ENCODE results near the gene ARHGAP11A.
A peak's percentile ranks its signal among the peaks of the same experiment; 100 is the strongest.

Gene ARHGAP11A

GRCh38 chr15:32651229-32651837 is 36.0 kb downstream of the ARHGAP11A start:
- Histone ChIP-seq H3F3A (ENCODE audit: insufficient read depth, low read length) (no peaks in the 10 kb centered on the region), H3K9ac (ENCODE audit: low read length) (no peak overlapping the region), H3K36me3 (ENCODE audit: insufficient read depth, low read length) (peaks cover 60% of the 10 kb centered on the region)

DNA sequence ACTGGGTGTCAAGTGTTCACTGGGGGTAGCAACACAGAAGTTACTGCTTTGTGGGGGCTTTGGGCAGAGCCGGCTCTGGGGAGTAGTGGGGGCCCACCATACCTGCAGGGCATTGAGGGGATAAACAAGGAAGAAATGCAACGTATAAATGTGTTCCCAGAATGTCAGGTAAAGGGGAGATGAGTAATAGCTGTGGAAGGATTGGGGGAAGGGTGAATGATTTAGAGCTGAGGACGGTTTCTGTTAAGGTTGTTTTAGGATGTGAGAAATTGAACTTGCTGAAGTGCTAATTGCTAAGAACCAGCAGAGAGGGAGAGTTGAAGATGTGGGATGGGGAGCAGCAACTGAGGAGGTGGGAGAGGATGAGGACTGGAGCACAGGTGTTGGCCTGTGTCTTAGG is 36.9 kb downstream of the ARHGAP11A start:
- no peak overlapping the region for H3K4me3 ChIP-seq (ENCODE audit: low read depth, low read length, poor library complexity, severe bottlenecking)
- H3K9ac ChIP-seq (ENCODE audit: low read length): no peak overlapping the region

More at GRCh38 chr15:32651229-32651837, 36.0 kb downstream of the ARHGAP11A start:
- Histone ChIP-seq H4K20me1 (ENCODE audit: insufficient read depth, low read length) (no peaks in the 10 kb centered on the region), H3K79me2 (ENCODE audit: insufficient read depth, low read length) (no peaks in the 10 kb centered on the region), H3K27ac (ENCODE audit: low read depth, low read length, poor library complexity, severe bottlenecking) (no peak overlapping the region), H3K9me3 (ENCODE audit: low read length) (no peaks in the 10 kb centered on the region), H3K4me1 (ENCODE audit: insufficient read depth, low read length, severe bottlenecking) (no peaks in the 10 kb centered on the region), H3K4me2 (ENCODE audit: low read length) (no peak overlapping the region), H3K9me2 (ENCODE audit: low read depth, low read length) (no peaks in the 10 kb centered on the region), H3K4me3 (ENCODE audit: low read depth, low read length, poor library complexity, severe bottlenecking) (no peak overlapping the region), H2AFZ (ENCODE audit: low read length) (no peak overlapping the region), H3K27me3 (ENCODE audit: insufficient read depth, low read length) (no peaks in the 10 kb centered on the region)
- TF ChIP-seq EZH2 (IDR thresholded peaks at IDR 0.05; ENCODE audit: borderline replicate concordance, low read length) (no peak), CTCF (IDR thresholded peaks at IDR 0.05; ENCODE audit: low read length) (peak; percentile 89)

DNA sequence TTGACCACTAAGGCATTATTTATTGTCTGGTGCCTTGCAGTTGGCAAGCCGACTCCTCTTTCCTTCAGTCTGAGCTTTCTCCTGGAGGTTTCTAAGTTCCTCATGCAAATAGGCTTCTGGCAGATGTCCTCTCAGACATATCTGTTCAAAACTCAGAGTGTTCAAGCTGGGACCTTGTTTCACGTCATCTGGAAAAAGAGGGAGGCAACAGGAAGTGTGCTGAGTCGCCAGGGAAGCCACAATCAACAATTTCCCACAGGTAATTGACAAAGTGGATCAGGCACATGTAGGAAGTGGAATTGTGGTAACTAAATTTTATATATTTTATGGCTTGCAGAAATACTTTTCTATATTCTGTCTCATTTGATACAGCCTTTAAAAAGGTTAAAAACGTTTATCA is 40.8 kb downstream of the ARHGAP11A start:
- Histone ChIP-seq H3K79me2 (ENCODE audit: insufficient read depth, low read length) (no peaks in the 10 kb centered on the region), H3K4me2 (ENCODE audit: low read length) (no peak overlapping the region), H3K9me3 (ENCODE audit: low read length) (no peaks in the 10 kb centered on the region), H4K20me1 (ENCODE audit: insufficient read depth, low read length) (no peaks in the 10 kb centered on the region), H2AFZ (ENCODE audit: low read length) (no peak overlapping the region), H3K4me3 (ENCODE audit: low read depth, low read length, poor library complexity, severe bottlenecking) (no peak overlapping the region), H3K36me3 (ENCODE audit: insufficient read depth, low read length) (peaks cover 49% of the 10 kb centered on the region), H3K9ac (ENCODE audit: low read length) (no peak overlapping the region), H3K27ac (ENCODE audit: low read depth, low read length, poor library complexity, severe bottlenecking) (no peak overlapping the region), H3F3A (ENCODE audit: insufficient read depth, low read length) (no peaks in the 10 kb centered on the region), H3K4me1 (ENCODE audit: insufficient read depth, low read length, severe bottlenecking) (no peaks in the 10 kb centered on the region), H3K9me2 (ENCODE audit: low read depth, low read length) (no peaks in the 10 kb centered on the region), H3K27me3 (ENCODE audit: insufficient read depth, low read length) (no peaks in the 10 kb centered on the region)
- TF ChIP-seq EZH2 (IDR thresholded peaks at IDR 0.05; ENCODE audit: borderline replicate concordance, low read length) (no peak), CTCF (IDR thresholded peaks at IDR 0.05; ENCODE audit: low read length) (no peak)

More for the DNA sequence above, 36.9 kb downstream of the ARHGAP11A start:
- no peak overlapping the region for H3K4me2 ChIP-seq (ENCODE audit: low read length)
- H3K36me3 ChIP-seq (ENCODE audit: insufficient read depth, low read length): peaks cover 58% of the 10 kb centered on the region
- no peaks in the 10 kb centered on the region for H3K4me1 ChIP-seq (ENCODE audit: insufficient read depth, low read length, severe bottlenecking)
- H3K27me3 ChIP-seq (ENCODE audit: insufficient read depth, low read length): no peaks in the 10 kb centered on the region
- H3K9me2 ChIP-seq (ENCODE audit: low read depth, low read length): no peaks in the 10 kb centered on the region
- no peaks in the 10 kb centered on the region for H3F3A ChIP-seq (ENCODE audit: insufficient read depth, low read length)
- no peak overlapping the region for H2AFZ ChIP-seq (ENCODE audit: low read length)
- H3K27ac ChIP-seq (ENCODE audit: low read depth, low read length, poor library complexity, severe bottlenecking): no peak overlapping the region
- H3K9me3 ChIP-seq (ENCODE audit: low read length): no peaks in the 10 kb centered on the region
- TF ChIP-seq EZH2 (IDR thresholded peaks at IDR 0.05; ENCODE audit: borderline replicate concordance, low read length) (no peak), CTCF (IDR thresholded peaks at IDR 0.05; ENCODE audit: low read length) (no peak)
- no peaks in the 10 kb centered on the region for H4K20me1 ChIP-seq (ENCODE audit: insufficient read depth, low read length)
- no peaks in the 10 kb centered on the region for H3K79me2 ChIP-seq (ENCODE audit: insufficient read depth, low read length)
